IPS DF 4.7 (cell line): ENCODE data around the gene RNU6-8.

ENCODE experiments used
- DNase-seq: peaks from one replicate; pipeline ENCODE4 v3.0.0-alpha.2; 2013; ENCODE audit warnings: low spot score; ENCODE audit errors: extremely low read depth

RNU6-8 gene

DNA sequence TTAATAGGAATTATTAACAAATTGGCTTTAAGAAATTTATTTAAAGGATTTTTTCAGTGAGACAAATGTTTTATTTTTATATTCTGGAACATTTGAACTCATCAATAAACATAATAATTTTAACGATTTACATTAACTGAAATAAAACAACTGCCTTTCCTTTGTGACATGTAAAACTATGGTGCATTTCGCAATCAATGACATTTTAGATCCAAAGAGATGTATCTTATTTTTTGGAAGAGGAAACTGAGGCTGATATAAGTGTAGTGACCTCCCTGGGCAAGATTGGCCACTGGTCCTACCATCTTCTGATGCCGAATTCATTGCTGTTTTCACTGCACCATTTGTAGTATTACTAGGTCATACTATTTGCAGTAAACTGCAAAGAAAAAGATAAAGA is 2.5 kb upstream of the RNU6-8 start:
- DNase-seq: no peak

DNA sequence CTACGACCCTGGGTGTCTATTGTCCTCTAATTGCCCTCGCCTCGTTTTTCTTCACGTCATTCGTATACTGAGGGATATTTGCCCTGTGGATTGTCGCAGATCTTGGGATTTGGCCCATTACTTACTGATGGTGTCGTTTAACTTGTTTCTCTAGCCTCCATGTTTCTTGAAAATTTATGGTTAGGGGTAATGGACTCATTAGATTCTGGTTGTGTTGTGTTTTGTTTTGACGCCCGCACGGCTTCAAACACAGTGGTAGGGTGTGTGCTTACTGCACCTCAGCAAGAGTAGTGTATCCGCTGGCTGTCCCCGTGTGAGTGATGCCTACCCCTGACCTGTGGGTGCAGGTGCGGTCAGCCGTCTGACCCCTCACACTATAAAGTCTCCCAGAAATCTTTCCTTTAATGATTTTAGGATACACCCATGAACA is 874 bp upstream of the RNU6-8 start:
- no peak for DNase-seq

- DNase-seq: no peak
These were observed 525 bp downstream of the RNU6-8 start for GRCh38 chr14:32202491-32202997.

DNA sequence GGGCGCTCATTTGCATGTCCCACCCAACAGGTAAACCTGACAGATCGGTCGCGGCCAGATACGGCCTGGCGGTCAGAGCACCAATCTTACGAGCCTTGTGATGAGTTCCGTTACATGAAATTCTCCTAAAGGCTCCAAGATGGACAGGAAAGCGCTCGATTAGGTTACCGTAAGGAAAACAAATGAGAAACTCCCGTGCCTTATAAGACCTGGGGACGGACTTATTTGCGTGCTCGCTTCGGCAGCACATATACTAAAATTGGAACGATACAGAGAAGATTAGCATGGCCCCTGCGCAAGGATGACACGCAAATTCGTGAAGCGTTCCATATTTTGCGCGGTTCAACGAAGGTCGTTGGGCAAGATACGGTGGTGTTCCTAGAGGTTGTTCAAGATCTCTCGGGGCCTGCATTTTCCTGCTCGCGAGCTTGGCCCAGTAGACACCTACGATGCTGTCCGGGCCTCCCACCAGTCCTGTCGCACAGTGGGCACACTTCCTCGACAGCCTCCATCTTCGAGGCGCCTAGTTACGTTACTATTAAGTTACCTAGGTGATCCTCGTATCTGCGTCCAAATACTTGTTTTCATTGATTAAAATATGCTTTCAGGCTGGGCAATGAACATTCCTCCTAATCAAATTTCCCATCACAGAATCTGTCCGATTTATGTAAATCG is 1.1 kb downstream of the RNU6-8 start, which contains the start of gene RNU6-7:
TSS of gene RNU6-7 (plus strand) at position 230 of the 675 bp plus-strand sequence.
- no peak for DNase-seq

GRCh38 chr14:32201193-32201815 is 1.8 kb downstream of the RNU6-8 start:
- no peak for DNase-seq

GRCh38 chr14:32200368-32201192 is 2.5 kb downstream of the RNU6-8 start:
- DNase-seq: no peak

- DNase-seq: no peak
These were observed 5.2 kb downstream of the RNU6-8 start for GRCh38 chr14:32197919-32198318.

GRCh38 chr14:32195636-32196035 is 7.4 kb downstream of the RNU6-8 start:
- no peak for DNase-seq

DNA sequence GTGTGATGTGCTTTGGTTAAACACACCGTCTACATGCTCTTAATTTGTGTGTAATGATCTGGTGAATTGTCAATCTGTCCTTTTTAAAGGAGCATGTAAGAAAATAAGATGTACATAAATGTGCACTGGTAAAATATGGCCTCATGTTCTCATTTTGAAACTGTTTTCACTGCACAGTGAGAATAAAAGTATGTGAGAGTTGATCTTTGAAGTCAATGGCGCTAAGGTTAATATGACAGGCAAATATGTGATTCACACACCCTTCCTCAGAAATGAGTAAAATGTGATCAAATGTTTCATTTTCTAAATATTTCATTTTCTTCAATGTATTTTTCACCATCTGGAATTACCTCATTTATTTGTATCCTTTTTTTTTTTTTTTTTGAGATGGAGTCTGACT is 9.5 kb downstream of the RNU6-8 start:
- DNase-seq: no peak

DNA sequence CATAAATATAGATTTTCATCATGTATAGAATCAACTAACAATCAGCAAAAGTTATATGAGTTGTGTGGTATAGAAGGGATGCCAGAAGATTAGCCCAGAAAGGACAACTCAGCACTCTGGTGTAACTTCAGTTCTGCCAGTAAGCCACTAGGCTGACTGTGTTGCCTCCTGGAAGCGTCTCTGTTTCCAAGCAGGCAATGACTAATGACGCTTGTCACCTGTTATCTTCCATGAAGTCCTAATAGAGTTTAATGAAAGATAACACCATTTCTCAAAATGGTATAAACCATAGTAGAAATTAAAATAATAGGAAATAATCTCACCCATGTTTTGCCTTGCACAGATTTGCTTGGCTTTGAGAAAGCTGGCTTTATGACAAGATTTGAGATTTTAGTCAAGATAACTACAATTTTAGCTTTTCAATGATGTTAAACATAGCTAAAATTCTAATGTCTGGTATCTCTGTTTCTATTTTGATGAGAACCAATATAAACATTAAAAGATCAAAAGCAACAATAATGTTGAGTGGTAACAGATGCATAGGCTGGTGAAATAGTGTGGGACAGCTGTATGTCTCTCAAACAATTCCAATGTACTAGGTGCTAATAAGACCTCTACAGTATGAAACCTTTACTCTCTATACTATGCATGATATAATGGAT is 10.2 kb downstream of the RNU6-8 start:
- DNase-seq: no peak

GRCh38 chr14:32190673-32191072 is 12.4 kb downstream of the RNU6-8 start:
- no peak for DNase-seq

DNA sequence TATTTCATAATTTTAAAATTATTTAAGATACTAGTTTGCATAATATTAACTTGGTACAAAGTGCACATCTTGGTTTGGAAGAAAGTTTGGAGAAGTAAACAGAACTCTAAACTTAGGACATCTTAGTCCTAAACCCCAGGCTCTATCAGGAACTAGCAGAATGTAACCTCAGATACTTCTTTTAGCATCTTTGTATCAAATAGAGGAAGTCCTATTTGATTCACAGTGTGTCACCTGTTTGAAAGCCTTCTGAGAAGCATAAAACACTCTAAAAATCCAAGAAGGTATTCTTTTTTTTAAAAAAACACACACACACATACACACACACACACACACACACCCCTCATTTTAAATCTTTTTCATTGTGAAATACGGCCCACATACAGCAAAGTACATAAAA is 13.3 kb downstream of the RNU6-8 start:
- no peak for DNase-seq

DNA sequence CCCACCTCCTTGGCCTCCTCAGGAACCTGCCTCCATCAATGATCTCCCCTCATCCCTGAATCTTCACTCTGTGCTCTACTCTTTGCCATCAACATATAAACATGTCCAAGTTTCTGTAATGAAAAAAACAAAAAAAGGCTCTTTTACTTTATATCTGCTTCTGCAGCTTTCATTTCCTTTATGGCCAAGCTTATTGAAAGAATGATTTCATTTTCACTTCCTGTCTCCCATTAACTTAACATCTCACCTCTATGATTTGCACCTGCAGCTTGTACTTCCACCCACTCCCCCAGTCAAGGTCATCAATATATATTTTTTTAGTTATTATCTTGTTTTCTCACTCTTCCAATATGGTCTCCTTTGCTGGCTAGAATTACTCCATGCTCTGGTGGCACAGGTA is 16.8 kb downstream of the RNU6-8 start:
- DNase-seq: no peak

DNA sequence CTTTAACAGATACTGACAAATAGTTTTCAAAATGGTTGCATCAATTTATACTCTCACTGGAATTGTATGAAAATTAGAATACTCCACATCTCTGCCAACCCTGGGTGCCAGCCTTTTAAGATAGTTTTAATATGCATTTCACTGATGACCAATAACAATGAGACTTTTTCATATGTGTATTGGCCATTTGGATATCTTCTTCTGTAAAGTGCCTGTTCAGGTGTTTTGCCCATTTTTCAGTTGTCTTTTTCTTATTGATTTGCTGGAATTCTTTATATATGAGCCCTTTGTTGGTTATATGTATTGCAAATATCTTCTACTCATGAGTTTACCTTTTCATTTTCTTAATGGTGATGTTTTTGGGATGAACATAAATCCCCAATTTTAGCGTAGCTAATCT is 18.0 kb downstream of the RNU6-8 start:
- no peak for DNase-seq

DNA sequence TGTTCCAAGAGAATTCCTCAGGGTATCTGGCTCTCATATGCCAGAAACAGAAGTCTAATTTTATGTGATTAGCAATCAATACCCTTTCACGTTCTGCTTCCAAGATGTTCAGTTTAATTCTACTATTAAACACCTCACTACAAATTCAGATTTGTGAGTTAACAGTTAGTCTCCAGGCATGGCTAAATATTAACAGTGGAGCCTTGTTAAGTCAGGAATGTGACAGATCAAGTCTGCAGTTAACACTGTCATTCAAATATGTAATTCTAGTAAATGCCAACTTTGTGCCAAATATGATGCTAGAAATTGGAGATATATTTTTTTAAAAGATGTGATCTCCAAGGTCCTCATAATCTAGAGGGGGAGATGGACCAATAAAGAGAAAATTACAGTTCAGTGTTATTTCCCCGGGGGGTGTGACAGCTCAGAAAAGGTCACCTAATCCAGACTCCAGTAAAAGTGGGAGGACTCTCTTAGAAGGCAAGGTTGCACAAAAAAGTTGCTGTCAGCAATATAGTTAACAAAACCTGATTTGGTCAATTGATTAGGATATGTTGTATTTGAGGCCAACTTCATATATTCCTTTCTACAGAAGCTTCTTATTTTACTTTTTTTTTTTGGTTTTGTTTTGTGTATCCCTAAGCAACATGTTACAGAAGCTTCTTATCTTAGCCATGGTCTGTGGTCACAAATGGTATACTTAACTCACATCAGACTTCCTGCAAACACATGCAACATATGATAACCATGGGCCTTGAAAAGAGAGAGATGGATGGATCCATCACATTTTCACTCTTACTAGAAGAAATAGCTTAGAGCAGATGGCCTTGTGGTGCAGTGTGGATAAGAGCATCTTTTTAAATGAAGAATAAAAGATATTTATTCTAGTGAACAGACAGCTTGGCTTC is 19.7 kb downstream of the RNU6-8 start:
- DNase-seq: no peak

DNA sequence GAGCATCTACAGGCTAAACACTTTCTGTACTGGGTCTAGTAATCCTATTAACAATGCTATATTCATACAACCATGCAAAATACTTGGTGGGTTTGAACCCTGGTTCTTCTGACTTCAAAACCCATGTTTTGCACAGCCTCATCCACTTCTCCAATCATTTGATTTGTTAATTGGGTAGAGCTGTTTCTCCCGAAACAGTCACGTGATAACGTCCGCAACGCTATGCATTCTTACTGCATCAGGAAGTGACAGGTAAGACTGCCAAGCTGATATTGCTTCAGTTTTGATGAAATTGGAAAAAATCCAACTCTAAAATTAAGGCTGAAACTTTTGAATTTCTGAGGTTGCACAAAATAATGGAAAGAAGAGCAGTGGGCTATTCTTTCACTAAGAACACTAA is 31.6 kb downstream of the RNU6-8 start:
- no peak for DNase-seq

DNA sequence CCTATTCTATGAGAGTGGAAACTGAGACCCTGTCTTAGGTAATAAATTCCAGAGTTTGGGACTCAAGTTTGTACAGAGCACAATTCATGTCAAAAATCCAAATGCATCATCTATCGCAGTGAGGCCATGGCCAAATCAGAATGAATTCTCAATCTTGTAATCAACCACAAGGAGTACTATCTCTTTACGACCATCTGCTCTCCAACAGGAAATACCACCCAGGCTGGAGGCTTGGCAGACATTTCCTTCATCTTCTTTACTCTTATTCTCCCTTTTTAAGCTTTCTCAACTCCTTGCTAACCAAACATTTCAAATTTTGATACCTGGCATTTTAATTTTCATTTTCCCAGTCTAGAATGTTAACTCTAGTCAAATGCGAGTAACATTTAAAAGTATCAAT is 33.9 kb downstream of the RNU6-8 start:
- DNase-seq: no peak

GRCh38 chr14:32167907-32168306 is 35.2 kb downstream of the RNU6-8 start:
- no peak for DNase-seq

GRCh38 chr14:32166924-32167323 is 36.1 kb downstream of the RNU6-8 start:
- no peak for DNase-seq

GRCh38 chr14:32166029-32166428 is 37.0 kb downstream of the RNU6-8 start:
- no peak for DNase-seq
